Aorta (tissue), 5 donors: ENCODE results near the gene TMPRSS6. TPM values are rescaled to one million over a fixed set of nuclear protein-coding genes. Genes with fewer than 3 reads are reported as not detected.

ENCODE experiments used
- ATAC-seq: fragments of 200-7000 bp; cut with Tn5 transposase; one replicate; pipeline ENCODE4 v1.9.1; 2022; ENCODE audit warnings: moderate library complexity; ENCODE audit not compliant: low FRiP score
- DNase-seq, 2 donors: peaks; one replicate each; pipeline ENCODE4 v3.0.0-alpha.2; 2020
- H3K27ac ChIP-seq, 2 donors: one replicate each; pipeline ENCODE4 v1.5.1; 2013; ENCODE audit warnings: low read length in 2 of 2, mild to moderate bottlenecking in 2 of 2, moderate library complexity in 2 of 2, control low read depth in 1 of 2, inconsistent platforms in 1 of 2, low read depth in 1 of 2
- H3K27me3 ChIP-seq, 2 donors: one replicate each; pipeline ENCODE4 v1.6.1; 2013; ENCODE audit warnings: control low read depth in 1 of 2, low read length in 1 of 2, mild to moderate bottlenecking in 1 of 2, moderate library complexity in 1 of 2; ENCODE audit not compliant: insufficient read depth in 2 of 2, control insufficient read depth in 1 of 2
- H3K36me3 ChIP-seq, 2 donors: one replicate each; pipeline ENCODE4 v1.6.1; 2013; ENCODE audit warnings: control low read depth in 1 of 2, low read length in 1 of 2, mild to moderate bottlenecking in 1 of 2; ENCODE audit not compliant: insufficient read depth in 2 of 2, control insufficient read depth in 1 of 2
- H3K4me1 ChIP-seq, 2 donors: one replicate each; pipeline ENCODE4 v1.6.1; 2013; ENCODE audit warnings: low read length in 2 of 2, control low read depth in 1 of 2, mild to moderate bottlenecking in 1 of 2, moderate library complexity in 1 of 2; ENCODE audit not compliant: insufficient read depth in 2 of 2, control insufficient read depth in 1 of 2
- H3K4me3 ChIP-seq, 2 donors: one replicate each; pipeline ENCODE4 v1.5.1; 2013; ENCODE audit warnings: low read length in 2 of 2, control low read depth in 1 of 2, mild to moderate bottlenecking in 1 of 2
- H3K9me3 ChIP-seq: one replicate; pipeline ENCODE4 v1.6.1; 2013; ENCODE audit warnings: mild to moderate bottlenecking, low read length; ENCODE audit not compliant: control insufficient read depth
- WGBS, 2 donors: extraction: QIAGEN DNeasy Blood & Tissue Kit; methylation state at CpG; one replicate each; pipeline ENCODE4 v1.1.7; 2013; 5-methylcytosine and 5-hydroxymethylcytosine counted together
- intact Hi-C, 2 donors: fragments of 100-400 bp; cut with DNase I; formaldehyde crosslinking; loops; one replicate each; pipeline versions ENCODE4 v1.14.2 to v1.15.0; 2022
- polyA plus RNA-seq, 2 donors: library from polyadenylated mRNA; stranded (reverse); fragments of 200-250 nt; gene quantifications; one replicate each; pipeline ENCODE4 v1.2.3, GENCODE V29; 2013
- total RNA-seq, 2 donors: library from RNA; stranded (reverse); fragmentation: NEBNext Ultra II Directional; extraction: Animal tissue kit (Norgen Biotek cat#: 25700); gene quantifications; one replicate each; pipeline ENCODE4 v1.2.1, GENCODE V29; 2021
- donor health status: healthy with polysubstance abuse.
- donor health status: Bipolar disorder and iron deficiency.
- donor health status: DM: no; HTN: no; CAD: no.
- donor health status: DM: no; HTN: no; CAD: no.
- donor health status: DM: yes; HTN: yes; CAD: no.

The TMPRSS6 gene
- total and polyA plus RNA-seq, 4 donors: not detected

- Histone ChIP-seq H3K36me3 (no peaks in the 10 kb centered on the region), H3K9me3 (no peaks in the 10 kb centered on the region), H3K4me1 (no peaks in the 10 kb centered on the region), H3K27ac (no peak overlapping the region), H3K4me3 (no peak overlapping the region), H3K27me3 (no peaks in the 10 kb centered on the region)
- DNase-seq: no peak
- no peak for ATAC-seq
- WGBS, 2 donors: 65 to 70% methylated on average over 16 of the region's 16 CpGs
- intact Hi-C loops: no loop called here
These were observed 23.9 kb upstream of the TMPRSS6 start for GRCh38 chr22:37133304-37134018.

- ATAC-seq (no peak), DNase-seq (no peak)
- intact Hi-C loops: no loop called here
- H3K4me1 ChIP-seq: no peaks in the 10 kb centered on the region
- H3K27me3 ChIP-seq: no peaks in the 10 kb centered on the region
- no peak overlapping the region for H3K4me3 ChIP-seq
- no peaks in the 10 kb centered on the region for H3K9me3 ChIP-seq
- no peak overlapping the region for H3K27ac ChIP-seq
- WGBS, 2 donors: 87 to 91% methylated on average over 7 of the region's 7 CpGs
- no peaks in the 10 kb centered on the region for H3K36me3 ChIP-seq
These were observed 23.3 kb upstream of the TMPRSS6 start for GRCh38 chr22:37132773-37133172.

GRCh38 chr22:37129866-37130441 lies 20.4 kb upstream of the TMPRSS6 start:
- no peak for DNase-seq
- ATAC-seq: no peak
- no peak overlapping the region for H3K27ac ChIP-seq
- WGBS, 2 donors: 86 to 89% methylated on average over 14 of the region's 14 CpGs
- no peaks in the 10 kb centered on the region for H3K4me1 ChIP-seq
- no peaks in the 10 kb centered on the region for H3K27me3 ChIP-seq
- no peaks in the 10 kb centered on the region for H3K36me3 ChIP-seq
- no peaks in the 10 kb centered on the region for H3K9me3 ChIP-seq
- intact Hi-C loops: no loop called here
- no peak overlapping the region for H3K4me3 ChIP-seq

DNA sequence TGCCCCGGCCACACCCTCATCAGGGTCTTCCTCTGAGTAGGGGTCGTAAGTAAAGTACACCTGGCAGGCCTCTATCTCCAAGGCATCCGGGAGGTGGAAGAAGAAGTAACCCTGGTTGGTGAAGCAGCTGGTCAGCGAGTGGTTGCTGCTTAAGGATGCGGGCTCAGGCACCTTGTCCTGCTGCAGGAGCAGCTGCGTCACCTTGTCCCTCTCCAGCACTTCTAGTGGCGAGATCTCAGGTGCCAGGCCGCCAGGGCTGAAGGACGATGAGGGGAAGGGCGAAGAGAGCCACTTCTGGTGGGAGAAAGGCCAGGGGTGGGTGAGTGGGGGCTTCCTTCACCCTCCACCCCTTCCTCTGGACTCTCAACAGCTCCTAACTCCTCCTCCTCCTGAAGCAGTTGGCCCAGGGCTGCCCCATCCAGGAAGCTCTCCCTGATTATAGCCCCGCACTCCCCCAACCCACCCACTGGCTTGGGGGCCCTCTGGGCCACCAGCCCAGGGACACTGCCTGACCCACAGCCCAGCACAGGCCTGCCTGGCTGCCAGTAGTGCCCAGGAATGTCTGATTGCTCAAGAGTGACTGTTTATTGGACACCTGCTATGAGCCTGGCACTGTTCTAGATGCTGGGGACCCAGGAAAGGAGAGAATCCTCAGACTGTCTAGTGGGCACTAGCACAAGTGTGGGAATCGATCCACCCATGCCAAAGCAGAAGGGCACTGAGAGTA lies 19.2 kb upstream of the TMPRSS6 start:
- intact Hi-C loops: no loop called here
- no peaks in the 10 kb centered on the region for H3K9me3 ChIP-seq
- no peaks in the 10 kb centered on the region for H3K4me1 ChIP-seq
- H3K27ac ChIP-seq: no peak overlapping the region
- no peak overlapping the region for H3K4me3 ChIP-seq
- H3K27me3 ChIP-seq: no peaks in the 10 kb centered on the region
- 76 to 83% methylated on average over 12 of the region's 12 CpGs for WGBS, 2 donors
- ATAC-seq (no peak), DNase-seq (no peak)
- H3K36me3 ChIP-seq: no peaks in the 10 kb centered on the region

DNA sequence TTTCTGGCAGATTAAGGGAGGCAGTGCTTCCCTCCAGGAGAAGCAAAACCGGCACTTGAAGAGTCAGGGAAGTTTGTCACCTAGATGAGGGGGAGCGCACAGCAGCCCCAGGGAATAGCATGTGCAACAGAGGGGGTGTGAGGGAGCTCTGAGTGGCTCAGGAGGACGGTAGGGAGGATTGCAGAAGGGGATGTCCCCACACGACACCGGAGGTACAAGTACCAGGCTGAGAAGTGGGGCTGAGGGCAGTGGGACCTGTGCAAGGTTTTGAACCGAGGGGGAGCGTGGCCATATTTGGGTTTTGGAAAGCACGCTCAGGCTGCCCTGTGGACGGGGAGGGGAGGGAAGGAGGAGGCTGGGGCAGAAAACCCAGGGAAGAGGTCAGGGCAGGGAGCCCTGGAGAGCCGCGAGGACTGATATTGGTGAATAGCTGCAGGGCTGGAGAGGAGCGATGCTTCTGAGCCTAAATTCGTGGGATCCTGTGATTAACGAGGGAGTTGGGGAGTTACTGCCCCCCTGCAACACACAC lies 17.9 kb upstream of the TMPRSS6 start:
- H3K27me3 ChIP-seq: no peaks in the 10 kb centered on the region
- intact Hi-C loops: no loop called here
- ATAC-seq (no peak), DNase-seq (no peak)
- no peaks in the 10 kb centered on the region for H3K36me3 ChIP-seq
- no peaks in the 10 kb centered on the region for H3K4me1 ChIP-seq
- no peaks in the 10 kb centered on the region for H3K9me3 ChIP-seq
- no peak overlapping the region for H3K27ac ChIP-seq
- 38 to 39% methylated on average over 14 of the region's 14 CpGs for WGBS, 2 donors
- H3K4me3 ChIP-seq: no peak overlapping the region

- H3K27me3 ChIP-seq: no peaks in the 10 kb centered on the region
- no peak overlapping the region for H3K4me3 ChIP-seq
- ATAC-seq (no peak), DNase-seq (no peak)
- no peaks in the 10 kb centered on the region for H3K9me3 ChIP-seq
- H3K36me3 ChIP-seq: no peaks in the 10 kb centered on the region
- H3K4me1 ChIP-seq: no peaks in the 10 kb centered on the region
- H3K27ac ChIP-seq: no peak overlapping the region
- intact Hi-C loops: no loop called here
- 66 to 81% methylated on average over 5 of the region's 5 CpGs for WGBS, 2 donors
These were observed 17.4 kb upstream of the TMPRSS6 start for GRCh38 chr22:37126882-37127281.

DNA sequence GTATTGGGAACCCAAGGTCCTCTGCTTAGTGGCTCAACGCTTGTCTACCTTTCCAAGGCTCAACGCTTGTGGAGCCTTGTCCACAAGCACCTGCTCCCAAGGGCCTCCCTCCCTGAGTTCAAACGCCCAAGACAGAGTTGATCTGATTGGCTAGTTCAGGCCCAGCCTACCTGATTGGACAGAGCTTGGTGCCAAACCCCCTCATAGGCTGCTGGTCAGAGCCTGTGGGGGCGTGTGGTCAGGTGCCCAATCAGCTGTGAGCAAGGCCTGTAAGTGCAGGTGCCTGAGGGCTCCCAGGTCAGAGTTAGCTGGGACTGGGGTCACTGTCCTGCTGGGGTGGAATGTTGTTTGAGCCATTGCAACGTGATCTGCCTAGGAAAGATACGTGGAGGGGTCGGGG lies 16.9 kb upstream of the TMPRSS6 start:
- Histone ChIP-seq H3K9me3 (no peaks in the 10 kb centered on the region), H3K36me3 (no peaks in the 10 kb centered on the region), H3K27me3 (no peaks in the 10 kb centered on the region), H3K4me3 (no peak overlapping the region), H3K4me1 (no peaks in the 10 kb centered on the region), H3K27ac (no peak overlapping the region)
- WGBS, 2 donors: 59 to 65% methylated on average over 7 of the region's 7 CpGs
- intact Hi-C loops: no loop called here
- DNase-seq: no peak
- ATAC-seq: no peak

DNA sequence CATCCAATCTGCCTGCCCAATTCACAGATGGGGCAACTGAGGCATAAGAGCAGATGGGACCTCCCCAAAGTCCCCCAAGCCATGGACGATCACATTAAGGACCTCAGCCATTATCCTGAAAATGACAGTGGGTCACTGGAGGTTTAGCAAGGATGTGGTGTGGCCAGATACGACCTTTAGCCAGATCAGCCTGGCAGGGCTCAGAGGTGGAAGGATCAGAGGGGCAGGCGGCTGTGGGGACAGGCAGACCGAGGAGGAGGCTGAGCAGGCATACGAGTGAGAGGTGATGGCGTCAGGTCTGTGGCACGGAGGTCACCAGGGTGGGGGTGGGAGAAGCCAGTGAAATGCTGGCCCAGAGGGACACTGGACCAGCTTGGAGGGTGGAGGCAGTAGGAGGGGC lies 14.1 kb upstream of the TMPRSS6 start:
- 73 to 80% methylated on average over 7 of the region's 7 CpGs for WGBS, 2 donors
- Histone ChIP-seq H3K9me3 (no peaks in the 10 kb centered on the region), H3K27me3 (no peaks in the 10 kb centered on the region), H3K27ac (no peak overlapping the region), H3K36me3 (no peaks in the 10 kb centered on the region), H3K4me1 (no peaks in the 10 kb centered on the region), H3K4me3 (no peak overlapping the region)
- intact Hi-C loops: no loop called here
- ATAC-seq (no peak), DNase-seq (no peak)
